ENCODE data around the gene UBE2D3. TPM values are rescaled to one million over a fixed set of nuclear protein-coding genes. Genes with fewer than 3 reads are reported as not detected.
"Not testable (repeated sequence)": the region's sequence is repeated elsewhere in the genome, so short reads cannot be mapped to it uniquely, and the experiment has no call there.

The UBE2D3 gene
- polyA plus RNA-seq, 3 donors: 299 to 315 (median 302) TPM

GRCh38 chr4:102832667-102833066 is 5.3 kb upstream of the UBE2D3 start:
- no peak for DNase-seq (ENCODE audit: low read depth in 3 of 3, low spot score in 2 of 3)

- no peak for DNase-seq (ENCODE audit: low read depth in 3 of 3, low spot score in 2 of 3)
Measured at GRCh38 chr4:102832105-102832504, 4.8 kb upstream of the UBE2D3 start.

GRCh38 chr4:102829803-102830202 is 2.5 kb upstream of the UBE2D3 start:
- DNase-seq (ENCODE audit: low read depth in 3 of 3, low spot score in 2 of 3): no peak

- no peak for DNase-seq (ENCODE audit: low read depth in 3 of 3, low spot score in 2 of 3)
Measured at GRCh38 chr4:102828497-102828808, 1.1 kb upstream of the UBE2D3 start.

GRCh38 chr4:102827674-102828496 is 534 bp upstream of the UBE2D3 start:
- peak; percentile 97 to 100 (median 99) for DNase-seq (ENCODE audit: low read depth in 3 of 3, low spot score in 2 of 3)

- DNase-seq (ENCODE audit: low read depth in 3 of 3, low spot score in 2 of 3): no peak
Measured at GRCh38 chr4:102826105-102826889, 1.1 kb downstream of the UBE2D3 start.

- DNase-seq (ENCODE audit: low read depth in 3 of 3, low spot score in 2 of 3): peak; percentile 45 to 67 (median 64)
Measured at GRCh38 chr4:102825261-102826091, 1.9 kb downstream of the UBE2D3 start.

- DNase-seq (ENCODE audit: low read depth in 3 of 3, low spot score in 2 of 3): no peak
Measured at GRCh38 chr4:102824398-102824797, 3.0 kb downstream of the UBE2D3 start.

- DNase-seq (ENCODE audit: low read depth in 3 of 3, low spot score in 2 of 3): no peak
Measured at GRCh38 chr4:102823897-102824296, 3.5 kb downstream of the UBE2D3 start.

- DNase-seq (ENCODE audit: low read depth in 3 of 3, low spot score in 2 of 3): no peak
Measured at GRCh38 chr4:102823464-102823863, 3.9 kb downstream of the UBE2D3 start.

GRCh38 chr4:102819588-102820365 is 7.6 kb downstream of the UBE2D3 start:
- DNase-seq (ENCODE audit: low read depth in 3 of 3, low spot score in 2 of 3): no peak

- not testable (repeated sequence) for DNase-seq (ENCODE audit: low read depth in 3 of 3, low spot score in 2 of 3)
Measured at GRCh38 chr4:102819100-102819499, 8.3 kb downstream of the UBE2D3 start.

GRCh38 chr4:102817613-102818268 is 9.6 kb downstream of the UBE2D3 start:
- DNase-seq (ENCODE audit: low read depth in 3 of 3, low spot score in 2 of 3): no peak

GRCh38 chr4:102817021-102817605 is 10.2 kb downstream of the UBE2D3 start:
- no peak for DNase-seq (ENCODE audit: low read depth in 3 of 3, low spot score in 2 of 3)

- no peak for DNase-seq (ENCODE audit: low read depth in 3 of 3, low spot score in 2 of 3)
Measured at GRCh38 chr4:102815981-102816380, 11.4 kb downstream of the UBE2D3 start.

GRCh38 chr4:102809691-102810090 is 17.7 kb downstream of the UBE2D3 start:
- no peak for DNase-seq (ENCODE audit: low read depth in 3 of 3, low spot score in 2 of 3)

GRCh38 chr4:102809190-102809589 is 18.2 kb downstream of the UBE2D3 start:
- no peak for DNase-seq (ENCODE audit: low read depth in 3 of 3, low spot score in 2 of 3)

GRCh38 chr4:102808009-102808408 is 19.3 kb downstream of the UBE2D3 start:
- DNase-seq (ENCODE audit: low read depth in 3 of 3, low spot score in 2 of 3): no peak

GRCh38 chr4:102807345-102807744 is 20.0 kb downstream of the UBE2D3 start:
- DNase-seq (ENCODE audit: low read depth in 3 of 3, low spot score in 2 of 3): no peak

Data from right renal cortex interstitium (tissue), 3 donors.